CD14-positive monocyte (primary cell): ENCODE measurements around the gene FAM170B. TPM values are rescaled to one million over a fixed set of nuclear protein-coding genes. Genes with fewer than 3 reads are reported as not detected.

Source experiments
- DNase-seq, 3 donors: peaks; one replicate each; pipeline ENCODE4 v3.0.0-alpha.2; 2011 to 2022
- H2AFZ ChIP-seq: 2 replicates; pipeline ENCODE4 v1.6.0; 2012; ENCODE audit warnings: mild to moderate bottlenecking, low read depth, low read length, inconsistent platforms; ENCODE audit not compliant: insufficient read depth, poor library complexity, severe bottlenecking
- H3K27ac ChIP-seq, 2 donors: 1 replicate in 1 of 2; 2 replicates in 1 of 2; pipeline ENCODE4 v1.5.1; 2012 to 2013; ENCODE audit warnings: low read length in 2 of 2, control low read depth in 1 of 2, inconsistent platforms in 1 of 2, low read depth in 1 of 2, mild to moderate bottlenecking in 1 of 2
- H3K27me3 ChIP-seq, 2 donors: one replicate each; pipeline versions ENCODE4 v1.6.0 to v1.6.1; 2011 to 2013; ENCODE audit warnings: low read length in 2 of 2; ENCODE audit not compliant: control insufficient read depth in 2 of 2, insufficient read depth in 2 of 2
- H3K36me3 ChIP-seq, 2 donors: replicated peaks in 1 of 2; 1 replicate in 1 of 2; 2 replicates in 1 of 2; pipeline versions ENCODE4 v1.5.1 to v1.6.1; 2012 to 2013; ENCODE audit warnings: low read length in 2 of 2, control low read depth in 1 of 2, inconsistent platforms in 1 of 2, mild to moderate bottlenecking in 1 of 2; ENCODE audit not compliant: insufficient read depth in 2 of 2, control insufficient read depth in 1 of 2
- H3K4me1 ChIP-seq, 2 donors: 1 replicate in 1 of 2; 2 replicates in 1 of 2; pipeline versions ENCODE4 v1.5.1 to v1.6.1; 2012 to 2013; ENCODE audit warnings: low read length in 2 of 2, control low read depth in 1 of 2, inconsistent platforms in 1 of 2, mild to moderate bottlenecking in 1 of 2, moderate library complexity in 1 of 2; ENCODE audit not compliant: insufficient read depth in 2 of 2, control insufficient read depth in 1 of 2
- H3K4me2 ChIP-seq: replicated peaks from 2 replicates; pipeline ENCODE3; 2012; ENCODE audit warnings: low read length, moderate library complexity, mild to moderate bottlenecking; ENCODE audit not compliant: poor library complexity, severe bottlenecking; ENCODE audit errors: extremely low read depth
- H3K4me3 ChIP-seq, 3 experiments: fragments of 200-600 bp in 1 of 3; sonication (generic) in 1 of 3; replicated peaks in 1 of 3; 1 replicate in 2 of 3; 2 replicates in 1 of 3; pipeline ENCODE4 v1.5.1; 2011 to 2013; ENCODE audit warnings: low read length in 3 of 3, mild to moderate bottlenecking in 3 of 3, control low read depth in 2 of 3, low read depth in 2 of 3, inconsistent platforms in 1 of 3, moderate library complexity in 1 of 3
- H3K79me2 ChIP-seq: 2 replicates; pipeline ENCODE4 v1.6.0; 2012; ENCODE audit warnings: mild to moderate bottlenecking, control low read depth, inconsistent platforms, low read length, moderate library complexity; ENCODE audit not compliant: insufficient read depth
- H3K9ac ChIP-seq: 2 replicates; pipeline ENCODE4 v1.6.0; 2017; ENCODE audit warnings: low read length, mild to moderate bottlenecking; ENCODE audit not compliant: insufficient read depth, poor library complexity, severe bottlenecking
- H3K9me3 ChIP-seq, 2 donors: replicated peaks in 1 of 2; 1 replicate in 1 of 2; 2 replicates in 1 of 2; pipeline versions ENCODE4 v1.5.1 to v1.6.1; 2012 to 2013; ENCODE audit warnings: low read length in 2 of 2, control low read depth in 1 of 2; ENCODE audit not compliant: control insufficient read depth in 1 of 2, insufficient read depth in 1 of 2
- H4K20me1 ChIP-seq: 2 replicates; pipeline ENCODE4 v1.6.0; 2012; ENCODE audit warnings: mild to moderate bottlenecking, low read length, control low read depth, moderate library complexity; ENCODE audit not compliant: insufficient read depth
- H3K27ac Mint-ChIP-seq, 7 donors: one replicate each; pipeline ENCODE4 v1.8.0; 2020; ENCODE audit warnings: mild to moderate bottlenecking in 7 of 7, mixed read lengths in 7 of 7, moderate library complexity in 6 of 7, inconsistent platforms in 2 of 7
- H3K27me3 Mint-ChIP-seq, 3 donors: one replicate each; pipeline ENCODE4 v1.8.0; 2021 to 2022; ENCODE audit warnings: low read depth in 3 of 3, mild to moderate bottlenecking in 3 of 3, mixed read lengths in 3 of 3, moderate library complexity in 3 of 3, inconsistent platforms in 1 of 3
- H3K36me3 Mint-ChIP-seq, 2 donors: one replicate each; pipeline ENCODE4 v1.8.0; 2020; ENCODE audit warnings: mixed read lengths in 2 of 2, inconsistent platforms in 1 of 2, mild to moderate bottlenecking in 1 of 2
- H3K4me1 Mint-ChIP-seq: one replicate; pipeline ENCODE4 v1.8.0; 2020; ENCODE audit warnings: mild to moderate bottlenecking, mixed read lengths
- H3K4me3 Mint-ChIP-seq, 2 donors: one replicate each; pipeline ENCODE4 v1.8.0; 2020; ENCODE audit warnings: mild to moderate bottlenecking in 2 of 2, mixed read lengths in 2 of 2, moderate library complexity in 1 of 2
- H3K9me3 Mint-ChIP-seq, 7 donors: one replicate each; pipeline ENCODE4 v1.8.0; 2020 to 2022; ENCODE audit warnings: mixed read lengths in 7 of 7, mild to moderate bottlenecking in 6 of 7, moderate library complexity in 6 of 7, inconsistent platforms in 2 of 7
- CTCF ChIP-seq: fragments of 200-600 bp; IDR thresholded peaks from one replicate; pipeline ENCODE4 v1.8.0; 2022; ENCODE audit warnings: antibody characterized with exemption, mild to moderate bottlenecking
- WGBS: methylation state at CpG from one replicate; pipeline ENCODE4 v1.1.5; 2013; ENCODE audit warnings: missing lambda C conversion rate; ENCODE audit not compliant: insufficient coverage; 5-methylcytosine and 5-hydroxymethylcytosine counted together
- intact Hi-C, 2 donors: fragments of 100-400 bp; cut with micrococcal nuclease; formaldehyde crosslinking; loops; one replicate each; pipeline versions ENCODE4 v1.15.0 to v1.15.1; 2023
- polyA plus RNA-seq, 3 donors: library from polyadenylated mRNA; depleted of rRNA in 1 of 3; unstranded in 2 of 3; stranded (reverse) in 1 of 3; fragments of 300-500 nt in 2 of 3; fragments of >200 nt in 1 of 3; fragmentation: Illumina TruSeq in 2 of 3; gene quantifications; 1 replicate in 2 of 3; 2 replicates in 1 of 3; pipeline ENCODE4 v1.2.3, GENCODE V29; 2012 to 2021

The FAM170B gene
- polyA plus RNA-seq, 3 donors: not detected

DNA sequence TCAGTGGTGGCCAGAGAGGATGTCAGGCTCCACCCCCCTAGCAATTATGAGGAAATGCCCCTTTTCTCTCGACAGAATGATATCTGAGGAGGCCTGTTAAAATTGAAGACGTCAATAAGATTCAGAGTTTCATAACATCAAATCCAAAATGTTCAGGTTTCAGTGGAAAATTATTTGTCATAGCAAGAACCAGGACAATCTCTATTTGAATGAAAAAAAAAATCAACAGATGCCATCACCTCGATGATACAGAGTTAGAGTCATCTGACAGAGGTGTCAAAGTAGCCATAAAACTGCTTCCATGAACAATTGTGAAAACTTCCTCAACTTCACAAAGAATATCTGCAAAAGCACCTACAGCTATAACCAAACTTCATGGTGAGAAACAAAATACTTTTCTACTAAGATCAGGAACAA is 46.6 kb upstream of the FAM170B start:
- H3K4me1 Mint-ChIP-seq: peaks cover 61% of the 10 kb centered on the region
- no peak overlapping the region for H3K4me3 ChIP-seq
- TF ChIP-seq CTCF: no peak
- no peak overlapping the region for H3K9ac ChIP-seq
- H3K4me1 ChIP-seq: peaks cover 47 to 54% of the 10 kb centered on the region in 2 donors
- no peak overlapping the region for H3K4me3 Mint-ChIP-seq
- H3K27me3 ChIP-seq: no peaks in the 10 kb centered on the region
- H3K27ac ChIP-seq: no peak overlapping the region
- H3K9me3 Mint-ChIP-seq: no peaks in the 10 kb centered on the region
- H3K36me3 ChIP-seq: no peaks in the 10 kb centered on the region
- intact Hi-C loops: no loop called here
- peaks cover 0 to under 1% of the 10 kb centered on the region in 2 donors for H3K9me3 ChIP-seq
- no peaks in the 10 kb centered on the region for H3K79me2 ChIP-seq
- WGBS: 100% methylated on average over 1 of the region's 3 CpGs
- DNase-seq: peak in 1 of 3 donors; percentile 27
- no peak overlapping the region for H3K4me2 ChIP-seq
- peak overlapping the region in 5 of 7 donors; percentile 0 to 75 (median 32) for H3K27ac Mint-ChIP-seq
- H3K27me3 Mint-ChIP-seq: peaks cover 0 to 5% (median 1%) of the 10 kb centered on the region in 3 donors
- H2AFZ ChIP-seq: no peak overlapping the region
- H4K20me1 ChIP-seq: no peaks in the 10 kb centered on the region
- peaks cover 8 to 18% of the 10 kb centered on the region in 2 donors for H3K36me3 Mint-ChIP-seq

DNA sequence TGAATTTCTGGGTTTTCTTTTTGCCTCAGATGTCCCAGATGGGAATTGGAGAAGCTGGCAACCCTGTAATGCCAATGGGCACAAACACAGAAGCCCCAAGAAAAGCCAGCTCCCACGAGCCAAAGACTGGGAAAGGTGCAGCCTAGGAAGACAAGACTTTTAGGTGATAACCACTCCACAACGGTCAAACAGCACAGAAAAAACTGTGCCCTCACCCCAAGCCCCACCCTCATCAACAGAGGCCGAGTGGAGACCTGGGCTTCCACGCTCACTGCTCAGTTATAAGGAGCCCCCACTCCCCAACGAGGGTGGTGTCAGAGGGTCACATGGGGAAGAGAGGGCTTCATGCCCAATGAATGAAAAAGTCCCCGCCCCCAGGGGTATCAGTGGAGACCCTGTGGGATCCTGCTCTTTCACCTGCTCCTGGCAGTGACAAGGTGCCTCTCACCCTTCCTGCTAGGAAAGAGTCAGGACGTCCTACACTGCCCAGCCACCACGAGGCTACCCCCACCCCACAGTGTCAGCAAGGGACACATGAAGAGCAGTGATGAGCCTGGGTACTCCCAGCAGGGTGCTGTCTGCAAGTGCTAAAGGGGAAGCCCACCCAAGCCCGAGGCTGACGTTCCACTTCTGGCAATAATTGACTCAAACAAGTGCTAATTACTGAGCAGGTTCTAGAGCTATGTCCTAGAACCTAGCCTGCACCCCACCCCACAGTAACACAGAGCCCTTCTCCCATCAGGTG is 46.0 kb upstream of the FAM170B start:
- peak overlapping the region in 5 of 7 donors; percentile 0 to 75 (median 32) for H3K27ac Mint-ChIP-seq
- H3K36me3 Mint-ChIP-seq: peaks cover 8 to 18% of the 10 kb centered on the region in 2 donors
- Histone ChIP-seq H3K4me3 (no peak overlapping the region), H3K4me1 (peaks cover 41 to 48% of the 10 kb centered on the region in 2 donors), H3K79me2 (no peaks in the 10 kb centered on the region), H3K36me3 (no peaks in the 10 kb centered on the region), H3K4me2 (no peak overlapping the region), H3K9ac (no peak overlapping the region), H3K27ac (no peak overlapping the region), H3K27me3 (no peaks in the 10 kb centered on the region), H2AFZ (no peak overlapping the region), H3K9me3 (no peaks in the 10 kb centered on the region), H4K20me1 (no peaks in the 10 kb centered on the region)
- DNase-seq: no peak
- intact Hi-C loops: loop anchor here (5.0 to 10.0 kb wide), 2 partner anchors 102 to 135 kb away; no protein-coding TSS in a partner anchor
- H3K4me1 Mint-ChIP-seq: peaks cover 57% of the 10 kb centered on the region
- H3K9me3 Mint-ChIP-seq: no peaks in the 10 kb centered on the region
- H3K27me3 Mint-ChIP-seq: peaks cover 0 to 10% (median 3%) of the 10 kb centered on the region in 3 donors
- no peak for TF ChIP-seq CTCF
- H3K4me3 Mint-ChIP-seq: no peak overlapping the region
- 81% methylated on average over 5 of the region's 10 CpGs for WGBS
